Germinal center (tissue), 1 donor: ENCODE measurements around the gene WFDC5.
"Not testable (repeated sequence)": the region's sequence is repeated elsewhere in the genome, so short reads cannot be mapped to it uniquely, and the experiment has no call there.

Experiments
- DNase-seq: peaks from one replicate; pipeline ENCODE4 v3.0.0; 2012; ENCODE audit warnings: mixed read lengths, low spot score

WFDC5 gene, protein sequence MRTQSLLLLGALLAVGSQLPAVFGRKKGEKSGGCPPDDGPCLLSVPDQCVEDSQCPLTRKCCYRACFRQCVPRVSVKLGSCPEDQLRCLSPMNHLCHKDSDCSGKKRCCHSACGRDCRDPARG

DNA sequence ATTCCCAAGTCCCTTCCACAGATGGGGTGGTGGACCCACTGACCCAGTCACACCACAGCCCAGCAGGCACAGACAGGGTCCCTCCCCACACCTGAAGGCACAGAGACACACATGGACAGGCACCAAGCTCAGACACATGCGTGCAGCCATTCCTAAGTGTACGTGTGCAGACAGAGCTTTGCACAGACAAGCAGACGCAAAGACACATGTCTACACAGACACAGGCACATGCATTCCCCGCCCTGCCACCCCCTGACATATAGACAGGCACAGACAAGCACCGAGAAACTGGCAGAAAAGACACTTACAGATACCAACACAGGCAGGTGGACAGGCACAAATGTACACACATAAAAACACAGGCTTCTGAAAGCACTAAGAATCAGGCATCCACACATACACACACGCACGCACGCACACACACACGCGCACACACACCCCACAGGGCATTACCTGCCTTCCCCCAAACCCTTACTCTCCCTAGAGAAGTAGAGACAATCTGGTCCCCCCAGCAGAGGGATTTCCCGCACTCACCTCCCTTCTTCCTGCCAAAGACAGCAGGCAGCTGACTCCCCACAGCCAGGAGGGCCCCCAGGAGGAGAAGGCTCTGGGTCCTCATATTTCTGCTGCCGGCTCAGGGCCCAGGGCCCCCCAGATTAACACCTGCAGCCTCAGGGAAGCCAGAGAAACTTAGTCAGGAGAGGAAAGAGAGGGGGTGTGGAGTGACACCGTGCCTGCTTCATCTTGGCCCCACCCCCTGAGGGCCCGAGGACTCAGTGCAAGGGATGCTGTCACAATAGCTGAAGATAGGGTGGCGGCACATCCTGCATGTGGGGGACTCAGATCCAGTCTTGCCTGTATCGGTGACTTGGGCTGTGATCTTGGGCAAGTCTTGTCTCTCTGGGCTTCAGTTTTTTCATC lies at the start of gene WFDC5:
Gene WFDC5 (minus strand): TSS at position 710 of the 921 bp plus-strand sequence. CDS start 91 bp downstream, at position 619.
- no peak for DNase-seq

GRCh38 chr20:45163083-45163803 lies 48.3 kb upstream of the WFDC5 start:
- no peak for DNase-seq

DNA sequence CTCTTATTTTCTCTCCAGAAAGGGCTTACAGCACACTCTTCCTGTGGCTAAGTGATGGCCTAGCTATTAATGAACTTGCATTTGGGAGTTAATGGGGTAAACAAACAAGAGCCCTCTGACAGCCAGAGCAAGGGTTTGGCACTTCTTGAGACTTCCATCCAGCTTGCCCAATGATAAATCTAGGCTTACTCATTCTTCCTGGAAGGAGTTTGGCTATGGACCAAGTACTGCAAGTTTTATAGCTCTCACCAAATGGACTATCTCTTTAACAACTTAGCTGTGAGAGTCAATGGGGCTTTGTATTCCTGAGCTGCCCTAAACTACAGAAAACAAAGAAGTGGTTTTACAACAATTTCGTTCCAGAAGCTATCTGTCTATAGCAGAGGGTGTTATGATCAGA lies 43.0 kb upstream of the WFDC5 start:
- no peak for DNase-seq

DNA sequence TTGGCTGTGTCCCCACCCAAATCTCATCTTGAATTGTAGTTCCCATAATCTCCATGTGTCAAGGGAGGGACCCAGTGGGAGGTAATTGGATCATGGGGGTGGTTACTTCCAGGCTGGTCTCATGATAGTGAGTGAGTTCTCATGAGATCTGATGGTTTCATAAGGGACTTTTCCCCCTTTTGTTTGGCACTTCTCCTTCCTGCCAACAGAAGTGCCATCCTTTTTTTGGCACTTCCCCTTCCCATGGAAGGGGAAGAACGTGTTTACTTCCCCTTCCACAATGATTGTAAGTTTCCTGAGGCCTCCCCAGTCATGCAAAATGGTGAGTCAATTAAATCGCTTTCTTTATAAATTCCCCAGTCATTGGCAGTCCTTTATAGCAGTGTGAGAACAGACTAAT lies 41.7 kb upstream of the WFDC5 start:
- no peak for DNase-seq

DNA sequence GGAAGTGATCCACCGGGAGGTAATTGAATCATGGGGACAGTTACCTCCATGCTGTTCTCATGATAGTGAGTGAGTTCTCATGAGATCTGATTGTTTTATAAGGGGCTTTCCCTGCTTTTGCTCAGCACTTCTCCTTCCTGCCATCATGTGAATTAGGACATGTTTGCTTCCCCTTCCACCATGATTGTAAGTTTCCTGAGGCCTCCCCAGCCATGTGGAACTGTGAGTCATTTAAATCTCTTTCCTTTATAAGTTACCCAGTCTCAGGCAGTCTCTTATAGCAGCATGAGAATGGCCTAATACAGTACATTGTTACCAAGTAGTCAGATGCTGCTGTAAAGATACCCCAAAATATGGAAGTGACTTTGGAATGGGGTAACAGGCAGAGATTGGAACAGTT lies 39.8 kb upstream of the WFDC5 start:
- not testable (repeated sequence) for DNase-seq

GRCh38 chr20:45154183-45154582 lies 39.2 kb upstream of the WFDC5 start:
- no peak for DNase-seq

DNA sequence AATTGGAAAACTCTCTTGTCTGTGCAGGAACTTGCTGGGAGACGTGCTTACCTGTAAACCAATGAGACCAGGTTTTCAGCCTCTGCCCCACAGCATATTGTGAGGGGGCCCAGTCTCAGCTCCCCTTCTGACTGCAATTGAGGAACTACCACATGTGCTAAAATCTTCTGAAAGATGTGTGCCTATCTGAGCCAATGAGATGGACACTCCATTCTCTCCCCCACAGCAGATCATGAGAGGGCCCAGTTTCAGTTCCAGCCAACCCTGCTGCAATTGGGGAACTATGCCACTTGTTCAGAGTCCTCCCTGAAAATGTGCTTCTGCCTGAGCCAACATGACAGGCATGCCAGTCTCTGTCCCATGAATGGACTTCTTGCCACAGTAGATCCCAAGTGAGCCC lies 38.8 kb upstream of the WFDC5 start:
- peak; percentile 28 for DNase-seq

DNA sequence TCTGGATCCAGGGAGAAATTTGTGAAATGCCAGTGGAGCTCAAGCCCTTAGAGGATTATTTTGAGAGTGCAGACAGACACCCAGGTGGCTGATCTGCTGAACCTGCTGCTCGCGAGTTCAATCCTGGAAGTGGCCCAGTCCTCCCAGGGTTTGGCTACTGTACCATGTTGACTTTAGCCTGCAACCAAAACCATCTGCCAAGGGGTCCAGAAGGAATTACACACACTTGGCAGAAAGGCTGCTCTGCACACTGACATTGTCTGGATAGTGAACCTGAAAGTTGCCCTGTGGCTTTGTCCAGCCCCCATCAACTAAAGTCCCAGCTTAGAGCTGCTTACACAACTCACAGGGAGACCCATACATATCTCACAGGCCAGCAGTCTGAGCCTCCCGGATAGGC lies 38.2 kb upstream of the WFDC5 start:
- DNase-seq: no peak

GRCh38 chr20:45152405-45152804 lies 37.4 kb upstream of the WFDC5 start:
- DNase-seq: no peak

DNA sequence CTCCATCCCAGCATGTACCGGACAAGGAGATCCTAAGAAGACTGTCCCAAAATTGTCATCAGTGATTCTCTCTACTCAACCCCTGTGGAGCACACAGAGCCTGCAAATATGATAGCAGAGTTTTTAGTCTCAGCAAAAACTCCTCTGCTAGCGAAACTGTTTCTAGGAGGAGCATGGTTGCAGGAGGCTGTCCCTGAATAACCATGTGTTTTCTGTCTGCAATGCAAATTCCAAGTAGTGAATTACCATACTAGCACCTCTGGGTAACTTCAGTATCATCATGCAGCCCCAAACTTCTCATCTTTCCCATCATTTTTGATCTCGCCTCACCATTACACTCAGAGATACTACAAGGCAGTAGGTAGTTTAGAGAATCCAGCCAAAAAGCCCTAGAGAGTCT lies 34.1 kb upstream of the WFDC5 start:
- DNase-seq: no peak

DNA sequence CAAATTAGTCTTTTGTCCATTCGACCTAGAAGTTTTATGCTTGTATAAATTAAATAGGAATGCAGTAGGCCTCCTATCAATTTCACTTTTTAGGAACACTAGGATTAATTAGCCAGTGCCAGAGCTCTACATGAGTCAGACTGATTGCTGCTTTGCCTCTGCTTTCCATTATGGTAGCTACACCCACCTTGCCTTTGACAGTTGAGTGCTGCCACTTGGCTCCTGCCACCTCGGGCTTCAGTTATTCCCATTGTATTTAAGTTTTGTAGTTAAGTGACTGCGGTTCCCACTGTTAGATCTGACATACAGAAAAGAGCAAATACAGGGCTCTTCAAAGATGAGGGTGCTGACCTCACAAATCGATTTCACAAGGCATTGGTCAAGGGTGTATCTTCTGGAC lies 25.9 kb upstream of the WFDC5 start:
- no peak for DNase-seq

GRCh38 chr20:45139733-45140375 lies 24.9 kb upstream of the WFDC5 start:
- DNase-seq: not testable (repeated sequence)

- DNase-seq: peak; percentile 50
Measured at GRCh38 chr20:45138561-45139300, 23.8 kb upstream of the WFDC5 start.

- DNase-seq: no peak
Measured at GRCh38 chr20:45136911-45137310, 21.9 kb upstream of the WFDC5 start.

DNA sequence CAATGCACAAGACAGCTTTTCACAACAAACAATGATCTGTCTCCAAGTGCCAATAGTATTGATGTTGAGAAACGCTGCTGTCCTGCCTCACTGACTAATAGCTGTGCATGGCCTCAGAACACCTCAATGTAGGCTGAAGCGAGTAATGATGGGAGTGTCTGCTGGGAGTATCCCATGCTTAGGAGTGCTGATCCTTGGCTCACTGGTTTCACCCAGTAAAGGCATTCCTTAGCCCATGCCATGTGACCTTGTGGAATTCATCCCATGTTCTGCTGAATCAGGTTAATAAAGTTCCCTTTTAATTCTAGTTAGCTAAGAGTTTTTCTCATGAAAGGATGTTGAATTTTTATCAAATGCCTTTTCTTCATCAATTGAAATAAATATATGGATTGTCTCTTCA lies 13.1 kb upstream of the WFDC5 start:
- no peak for DNase-seq

DNA sequence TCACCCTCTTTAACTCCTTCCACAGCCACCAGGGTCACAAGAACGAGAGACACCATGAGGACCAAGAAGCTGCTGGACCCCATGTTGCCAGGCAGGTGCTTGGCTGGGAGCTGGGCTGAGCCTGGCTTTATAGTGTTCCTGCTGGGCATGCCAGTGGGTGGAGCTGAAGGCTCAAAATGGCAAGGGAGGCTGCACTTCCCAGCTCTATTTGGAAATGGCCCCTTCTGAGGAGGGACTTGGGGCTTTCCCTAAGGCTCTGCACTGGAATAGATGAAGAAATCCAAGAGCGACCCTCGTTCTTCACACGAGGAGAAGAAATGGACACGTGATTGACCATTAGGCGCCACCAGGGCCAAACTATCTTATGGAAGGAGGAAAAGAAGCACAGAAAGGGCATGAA lies 9.4 kb upstream of the WFDC5 start, which contains the start of gene WFDC12:
Gene WFDC12 (minus strand): TSS at position 101 of the 400 bp plus-strand sequence. CDS start 18 bp downstream, at position 83.
- no peak for DNase-seq

- no peak for DNase-seq
Measured at GRCh38 chr20:45121388-45121787, 6.4 kb upstream of the WFDC5 start.

DNA sequence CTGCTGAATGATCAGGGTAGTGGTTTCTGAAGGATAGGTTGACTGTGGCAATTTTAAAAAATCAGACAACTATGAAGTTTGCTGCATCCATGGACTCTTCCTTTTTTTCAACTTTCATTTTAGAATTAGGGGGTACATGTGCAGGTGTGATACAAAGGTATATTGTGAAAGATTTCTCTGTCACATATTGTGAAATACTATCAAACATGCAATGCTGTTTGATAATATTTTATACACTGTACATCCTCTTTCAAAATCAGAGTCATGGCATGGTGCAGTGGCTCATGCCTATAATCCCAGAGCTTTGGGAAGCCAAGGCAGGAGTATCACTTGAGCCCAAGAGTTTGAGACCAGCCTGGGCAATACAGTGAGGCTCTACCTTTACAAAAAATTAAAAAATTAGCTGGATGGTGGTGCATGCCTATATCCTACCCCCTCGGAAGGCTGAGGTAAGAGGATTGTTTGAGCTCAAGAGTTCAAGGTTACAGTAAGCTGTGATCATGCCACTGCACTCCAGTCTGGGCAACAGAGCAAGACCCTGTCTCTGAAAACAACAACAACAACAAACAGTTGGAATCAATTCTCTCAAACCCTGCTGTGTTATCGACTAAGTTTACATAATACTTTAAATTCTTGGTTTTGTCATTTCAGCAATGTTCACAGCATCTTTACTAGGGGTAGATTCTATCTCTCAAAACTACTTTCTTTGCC lies 4.7 kb upstream of the WFDC5 start:
- no peak for DNase-seq

- no peak for DNase-seq
Measured at GRCh38 chr20:45118028-45118427, 3.1 kb upstream of the WFDC5 start.

DNA sequence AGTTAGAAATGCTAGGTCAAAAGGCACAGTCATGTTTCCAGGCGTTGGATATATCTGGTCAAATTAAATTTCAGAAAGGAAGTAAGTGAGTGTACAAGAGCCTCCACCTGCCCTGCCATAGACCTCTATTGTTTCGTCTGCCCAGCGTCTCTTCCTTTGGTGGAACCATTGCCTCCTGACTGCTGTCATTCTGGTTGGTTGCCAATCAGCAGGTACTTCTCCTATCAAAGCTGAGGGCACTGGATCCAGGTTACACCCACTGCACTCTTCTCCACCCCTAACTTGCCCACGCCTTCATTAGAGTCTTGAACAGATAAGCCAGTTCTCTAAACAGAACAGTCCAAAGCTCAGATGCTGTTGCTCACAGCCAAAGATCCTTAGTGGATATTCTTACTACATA lies 2.6 kb upstream of the WFDC5 start:
- no peak for DNase-seq

- no peak for DNase-seq
Measured at GRCh38 chr20:45115829-45116228, 855 bp upstream of the WFDC5 start.
